Measurements from ENCODE around the gene LYSMD4.
"Not testable (repeated sequence)": the region's sequence is repeated elsewhere in the genome, so short reads cannot be mapped to it uniquely, and the experiment has no call there.

LYSMD4 gene

DNA sequence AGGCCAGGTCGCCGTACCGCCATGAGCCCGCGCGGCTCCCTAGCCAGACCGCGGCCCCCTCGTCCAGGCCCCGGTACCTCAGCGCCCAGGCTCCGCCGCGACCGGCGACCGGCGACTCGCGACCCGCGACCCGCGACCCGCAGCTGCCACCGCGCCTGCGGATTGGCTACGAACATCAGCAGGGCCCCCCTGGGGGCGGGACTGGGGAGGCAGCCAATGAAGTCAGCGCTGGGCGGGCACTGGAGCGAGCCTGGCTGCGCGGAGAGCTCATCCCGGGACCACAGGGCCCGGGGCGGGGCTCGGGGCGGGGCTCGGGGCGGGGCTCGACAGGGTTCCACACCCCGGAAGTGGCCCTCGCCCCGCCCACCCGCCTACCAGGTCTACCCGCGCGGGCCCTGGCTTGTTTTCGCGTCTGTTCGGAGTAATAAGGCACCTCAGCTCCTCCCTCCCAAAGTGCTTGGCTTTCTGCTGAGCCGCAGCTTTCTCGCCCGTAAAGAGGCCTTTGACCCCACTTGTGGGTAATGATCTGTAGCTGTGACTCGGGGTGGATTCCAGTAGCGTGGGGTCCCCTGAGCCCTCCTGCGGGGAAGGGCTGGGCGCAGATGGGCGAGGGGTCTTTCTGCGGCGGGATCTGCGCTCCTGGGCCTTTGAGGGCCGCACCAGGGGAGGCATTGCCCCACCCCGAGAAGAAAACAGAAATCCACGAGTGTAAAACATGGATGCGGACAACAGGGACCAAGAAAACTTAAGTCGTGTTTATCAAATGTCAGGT, at the start of gene LYSMD4:
TSS of gene LYSMD4 (minus strand) at position 170 of the 772 bp plus-strand sequence. CDS start 1,438 bp downstream, outside the sequence.
- H3K27ac ChIP-seq: peak within 1 kb of the TSS; percentile 50
- no peak for TF ChIP-seq CTCF (IDR thresholded peaks at IDR 0.05)
- TF ChIP-seq ZFX (IDR thresholded peaks at IDR 0.05; ENCODE audit: borderline replicate concordance): no peak

GRCh38 chr15:99782029-99782428, 48.8 kb upstream of the LYSMD4 start:
- H3K27ac ChIP-seq: not testable (repeated sequence)

DNA sequence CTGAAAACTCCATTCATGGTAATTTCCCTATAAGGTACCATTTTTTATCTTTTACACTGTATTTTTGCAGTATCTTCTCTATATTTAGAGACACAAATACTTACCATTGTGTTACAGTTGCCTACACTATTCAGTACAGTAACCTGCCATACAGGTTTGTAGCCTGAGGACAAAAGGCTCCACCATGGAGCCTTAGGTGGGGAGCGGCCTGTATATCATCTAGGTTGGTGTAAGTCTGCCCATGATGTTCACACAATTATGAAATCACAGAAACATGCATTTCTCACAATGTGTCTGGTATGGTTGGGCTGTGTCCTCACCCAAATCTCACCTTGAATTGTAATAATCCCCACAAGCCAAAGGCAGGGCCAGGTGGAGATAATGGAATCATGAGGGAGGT, 43.9 kb upstream of the LYSMD4 start:
- TF ChIP-seq ZFX (IDR thresholded peaks at IDR 0.05; ENCODE audit: borderline replicate concordance): no peak
- H3K27ac ChIP-seq: no peak overlapping the region

GRCh38 chr15:99764522-99764921, 31.3 kb upstream of the LYSMD4 start:
- TF ChIP-seq ZFX (IDR thresholded peaks at IDR 0.05; ENCODE audit: borderline replicate concordance) (no peak), CTCF (IDR thresholded peaks at IDR 0.05) (no peak)
- H3K27ac ChIP-seq: no peak overlapping the region

DNA sequence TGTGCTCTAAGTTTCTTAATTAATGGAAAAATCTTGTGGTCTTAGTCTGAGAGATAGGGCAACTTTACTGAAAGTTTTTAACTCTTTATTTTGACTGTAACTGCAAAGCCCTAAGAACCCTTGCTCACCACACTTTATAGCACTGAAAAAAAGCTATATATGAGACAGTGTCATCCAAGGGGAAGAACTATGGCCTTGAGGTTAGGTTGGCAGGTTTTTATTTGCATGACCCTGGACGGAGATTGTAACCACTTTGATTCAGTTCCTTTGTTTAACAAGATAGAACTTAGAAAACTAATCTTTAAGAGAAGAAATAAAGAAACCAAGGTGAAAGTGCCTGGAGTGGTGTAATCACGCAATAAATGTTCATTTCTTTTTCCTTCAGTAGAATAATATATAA, 30.6 kb upstream of the LYSMD4 start:
- H3K27ac ChIP-seq: no peak overlapping the region
- TF ChIP-seq CTCF (IDR thresholded peaks at IDR 0.05) (no peak), ZFX (IDR thresholded peaks at IDR 0.05; ENCODE audit: borderline replicate concordance) (no peak)

DNA sequence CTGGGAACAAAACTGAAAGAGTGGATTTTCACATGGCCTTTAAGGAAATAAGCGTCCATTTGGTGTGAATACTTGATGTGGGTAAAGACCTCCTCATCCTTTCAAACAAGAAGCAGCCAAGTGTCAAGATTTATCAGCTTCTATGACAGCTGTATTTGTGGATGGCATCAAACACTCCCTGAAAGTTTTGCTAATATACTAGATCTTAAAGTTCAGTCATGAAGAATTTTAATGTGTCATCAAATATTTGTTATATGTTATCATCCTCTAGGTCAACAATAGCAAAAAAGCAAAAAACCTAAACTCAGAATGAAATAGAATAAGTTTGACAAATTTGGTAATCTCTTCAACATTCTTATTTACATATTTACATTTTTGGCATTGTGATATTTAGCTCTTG, 29.1 kb upstream of the LYSMD4 start:
- H3K27ac ChIP-seq: no peak overlapping the region
- TF ChIP-seq CTCF (IDR thresholded peaks at IDR 0.05) (no peak), ZFX (IDR thresholded peaks at IDR 0.05; ENCODE audit: borderline replicate concordance) (no peak)

DNA sequence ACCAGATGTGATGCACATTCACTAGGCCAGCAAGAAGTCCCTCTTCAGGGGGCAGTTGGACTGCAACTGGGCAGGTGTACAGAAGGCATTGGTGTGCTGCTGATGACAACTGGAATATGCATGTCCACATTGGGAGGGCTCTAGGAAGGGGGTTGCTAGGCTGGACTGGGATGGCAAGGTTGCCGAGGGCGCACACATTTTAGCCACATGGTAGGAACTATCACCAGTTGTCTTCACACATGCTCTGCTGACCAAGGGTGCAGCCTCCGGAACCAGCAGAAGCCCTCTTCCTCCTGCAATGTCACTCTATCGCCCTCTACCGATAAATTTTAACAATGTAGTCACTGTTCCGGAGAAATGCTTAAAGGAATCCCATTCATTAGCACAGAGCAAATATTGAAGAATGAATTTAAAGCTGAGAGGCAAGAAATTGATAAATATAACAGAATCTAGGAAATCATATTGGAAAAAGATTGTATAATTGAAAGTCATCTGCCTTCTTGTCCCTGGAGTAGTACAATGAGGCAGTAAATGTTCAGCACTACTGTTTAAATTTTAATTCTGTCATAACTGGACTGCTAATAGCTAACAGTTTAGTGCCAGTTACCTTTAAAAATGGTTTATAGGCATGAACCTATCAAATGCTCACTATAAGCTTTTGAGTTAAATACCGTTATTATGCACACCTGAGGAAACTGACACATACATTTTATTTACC, 22.6 kb upstream of the LYSMD4 start:
- no peak overlapping the region for H3K27ac ChIP-seq
- TF ChIP-seq ZFX (IDR thresholded peaks at IDR 0.05; ENCODE audit: borderline replicate concordance) (no peak), CTCF (IDR thresholded peaks at IDR 0.05) (peak; percentile 94)

DNA sequence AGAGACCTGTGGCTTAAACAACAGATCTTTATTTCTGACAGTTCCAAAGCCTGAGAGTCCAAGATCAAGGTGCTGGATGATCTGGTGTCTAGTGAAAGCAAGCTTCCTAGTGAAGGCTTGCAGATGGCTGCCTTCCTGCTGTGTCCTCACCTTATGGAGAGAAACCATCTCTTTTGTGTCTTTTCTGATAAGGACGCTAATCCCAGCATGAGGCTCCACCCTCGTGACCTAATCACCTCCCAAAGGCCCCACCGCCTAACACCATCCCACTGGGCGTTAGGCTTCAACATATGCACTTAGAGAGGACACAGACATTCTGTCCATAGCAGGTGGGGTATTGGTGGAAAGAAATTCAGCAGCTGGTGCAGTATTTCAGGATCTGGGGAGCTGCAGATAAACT, 19.8 kb upstream of the LYSMD4 start:
- H3K27ac ChIP-seq: no peak overlapping the region
- TF ChIP-seq ZFX (IDR thresholded peaks at IDR 0.05; ENCODE audit: borderline replicate concordance) (no peak), CTCF (IDR thresholded peaks at IDR 0.05) (no peak)
